K562 (cell line): ENCODE measurements around the gene TBC1D12. TPM values are rescaled to one million over a fixed set of nuclear protein-coding genes. Genes with fewer than 3 reads are reported as not detected.
A peak's percentile ranks its signal among the peaks of the same experiment; 100 is the strongest.

Source experiments
- CREB1 ChIP-seq, 2 experiments: sonication (generic) in 1 of 2; formaldehyde crosslinking in 1 of 2; IDR thresholded peaks; 2 replicates each; pipeline versions ENCODE4 v1.6.1 to v1.8.0; 2012 to 2022; ENCODE audit warnings: inconsistent platforms in 1 of 2, mild to moderate bottlenecking in 1 of 2, missing genetic modification reagents in 1 of 2, moderate library complexity in 1 of 2
- EP400 ChIP-seq: fragments of 450-650 bp; IDR thresholded peaks from 2 replicates; pipeline ENCODE4 v1.6.1; 2017; ENCODE audit warnings: antibody characterized with exemption, mild to moderate bottlenecking, moderate library complexity
- ETV1 ChIP-seq: fragments of 450-650 bp; conservative IDR thresholded peaks from 2 replicates; pipeline ENCODE4 v1.6.1; 2016; ENCODE audit warnings: missing genetic modification characterization, control low read depth, low read depth, missing compliant biosample characterization
- ETV5 ChIP-seq: sonication (generic); formaldehyde crosslinking; IDR thresholded peaks from 2 replicates; pipeline ENCODE4 v1.4.0; 2020; ENCODE audit warnings: low read depth, mild to moderate bottlenecking, missing genetic modification reagents
- FOXK1 ChIP-seq: sonication (generic); formaldehyde crosslinking; IDR thresholded peaks from 2 replicates; pipeline ENCODE4 v1.8.0; 2022; ENCODE audit warnings: missing genetic modification reagents, mild to moderate bottlenecking, borderline replicate concordance
- HDAC3 ChIP-seq: fragments of 450-650 bp; IDR thresholded peaks from 2 replicates; pipeline ENCODE4 v1.6.1; 2018; ENCODE audit warnings: borderline replicate concordance, mild to moderate bottlenecking, moderate library complexity; ENCODE audit not compliant: partially characterized antibody
- JUND ChIP-seq, 2 experiments: IDR thresholded peaks; 2 replicates in 1 of 2; 3 replicates in 1 of 2; pipeline ENCODE4 v1.6.1; 2011; ENCODE audit warnings: borderline replicate concordance in 2 of 2, low read depth in 2 of 2, low read length in 2 of 2, improper control_type of control experiment in 1 of 2, missing biosample characterization in 1 of 2, missing genetic modification characterization in 1 of 2, missing genetic modification reagents in 1 of 2
- KLF1 ChIP-seq: fragments of 450-650 bp; IDR thresholded peaks from 2 replicates; pipeline ENCODE4 v1.6.1; 2016; ENCODE audit warnings: missing genetic modification characterization, missing compliant biosample characterization
- KLF16 ChIP-seq: IDR thresholded peaks from 2 replicates; pipeline ENCODE4 v1.6.1; 2016; ENCODE audit warnings: antibody characterized with exemption
- MBD2 ChIP-seq: sonication (generic); IDR thresholded peaks from 2 replicates; pipeline ENCODE4 v1.6.1; 2016; ENCODE audit warnings: low read depth, borderline replicate concordance
- SMARCC2 ChIP-seq: fragments of 450-650 bp; IDR thresholded peaks from 2 replicates; pipeline ENCODE4 v1.6.1; 2017; ENCODE audit warnings: antibody characterized with exemption, moderate library complexity, mild to moderate bottlenecking, low read depth
- UBTF ChIP-seq, 2 experiments: IDR thresholded peaks; 2 replicates each; pipeline ENCODE4 v1.6.1; 2012; ENCODE audit warnings: improper control_type of control experiment in 2 of 2, low read depth in 2 of 2, low read length in 2 of 2, borderline replicate concordance in 1 of 2
- XRCC3 ChIP-seq: fragments of 450-650 bp; IDR thresholded peaks from 2 replicates; pipeline ENCODE4 v1.6.1; 2017; ENCODE audit warnings: mild to moderate bottlenecking, moderate library complexity
- ZC3H4 ChIP-seq: sonication (generic); formaldehyde crosslinking; IDR thresholded peaks from 2 replicates; pipeline ENCODE4 v1.9.0; 2021; ENCODE audit warnings: missing genetic modification reagents, borderline replicate concordance
- polyA plus RNA-seq, 8 experiments: library from polyadenylated mRNA; depleted of rRNA in 4 of 8; stranded (reverse) in 5 of 8; unstranded in 3 of 8; fragments of >200 nt; fragmentation: Nextera tagmentation in 2 of 8; fragmentation: Illumina TruSeq in 1 of 8; extraction: Ambion mirVana in 2 of 8; extraction: Trizol in 1 of 8; gene quantifications; 2 replicates each; pipeline versions ENCODE4 v1.2.1 to v1.2.3, GENCODE V29; 2011 to 2014; ENCODE audit warnings: inconsistent platforms in 1 of 8, missing spikeins in 1 of 8
- total RNA-seq, 7 experiments: library from RNA; depleted of rRNA in 6 of 7; stranded (reverse); fragments of >200 nt in 6 of 7; fragmentation: Illumina TruSeq in 2 of 7; extraction: Trizol in 2 of 7; gene quantifications; 2 replicates each; pipeline versions ENCODE4 v1.2.1 to v1.2.3, GENCODE V29; 2011 to 2021; ENCODE audit warnings: low replicate concordance in 1 of 7
- TF ChIP-seq, protein P1 (sequence below): fragments of 450-650 bp; IDR thresholded peaks from 2 replicates; pipeline ENCODE4 v1.6.1; 2018; ENCODE audit not compliant: partially characterized antibody
- TF ChIP-seq, protein P2 (sequence below): sonication (generic); formaldehyde crosslinking; IDR thresholded peaks from 2 replicates; pipeline ENCODE4 v1.8.1; 2023; ENCODE audit warnings: missing genetic modification reagents, mild to moderate bottlenecking, borderline replicate concordance

The TBC1D12 gene
- total and polyA plus RNA-seq, 9 of the 15 experiments (the other 6 are each of a cell fraction or from before 2014, with no cell fraction given): 2.1 to 6.7 (median 3.9) TPM

DNA sequence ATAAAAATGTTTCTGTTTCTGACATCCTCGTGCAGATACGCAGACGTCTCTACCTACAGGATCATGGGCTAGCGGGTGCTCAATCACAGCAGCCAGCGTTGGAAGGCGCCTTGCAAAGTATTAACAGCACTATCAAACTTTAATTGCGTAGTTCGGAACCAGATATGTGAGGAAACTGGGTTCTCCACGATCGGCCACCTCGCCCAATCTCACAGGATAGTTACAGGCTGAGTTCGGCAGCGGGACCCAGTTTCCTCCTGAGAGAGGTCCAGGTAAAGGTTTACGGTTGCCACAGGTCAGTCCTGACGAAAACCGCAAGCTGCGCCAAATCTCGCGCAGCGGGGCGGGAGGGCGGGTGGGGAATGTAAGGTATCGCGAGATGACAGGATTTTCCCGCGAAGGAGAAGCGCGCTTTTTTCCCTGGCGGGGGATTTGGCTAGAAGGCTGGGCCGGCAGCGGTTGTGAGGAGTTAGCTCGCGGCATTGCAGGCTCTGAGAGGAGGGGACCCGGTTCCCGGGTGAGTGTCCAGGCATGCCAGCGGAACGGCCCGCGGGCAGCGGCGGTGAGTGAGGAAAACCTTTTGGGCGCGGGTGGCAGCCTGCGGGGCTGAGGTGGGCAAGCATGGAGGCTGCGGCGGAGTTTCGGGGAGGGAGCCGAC is 143.2 kb downstream of the TBC1D12 start, which contains the start of gene HELLS (continued):
- TF ChIP-seq, protein P1, sequence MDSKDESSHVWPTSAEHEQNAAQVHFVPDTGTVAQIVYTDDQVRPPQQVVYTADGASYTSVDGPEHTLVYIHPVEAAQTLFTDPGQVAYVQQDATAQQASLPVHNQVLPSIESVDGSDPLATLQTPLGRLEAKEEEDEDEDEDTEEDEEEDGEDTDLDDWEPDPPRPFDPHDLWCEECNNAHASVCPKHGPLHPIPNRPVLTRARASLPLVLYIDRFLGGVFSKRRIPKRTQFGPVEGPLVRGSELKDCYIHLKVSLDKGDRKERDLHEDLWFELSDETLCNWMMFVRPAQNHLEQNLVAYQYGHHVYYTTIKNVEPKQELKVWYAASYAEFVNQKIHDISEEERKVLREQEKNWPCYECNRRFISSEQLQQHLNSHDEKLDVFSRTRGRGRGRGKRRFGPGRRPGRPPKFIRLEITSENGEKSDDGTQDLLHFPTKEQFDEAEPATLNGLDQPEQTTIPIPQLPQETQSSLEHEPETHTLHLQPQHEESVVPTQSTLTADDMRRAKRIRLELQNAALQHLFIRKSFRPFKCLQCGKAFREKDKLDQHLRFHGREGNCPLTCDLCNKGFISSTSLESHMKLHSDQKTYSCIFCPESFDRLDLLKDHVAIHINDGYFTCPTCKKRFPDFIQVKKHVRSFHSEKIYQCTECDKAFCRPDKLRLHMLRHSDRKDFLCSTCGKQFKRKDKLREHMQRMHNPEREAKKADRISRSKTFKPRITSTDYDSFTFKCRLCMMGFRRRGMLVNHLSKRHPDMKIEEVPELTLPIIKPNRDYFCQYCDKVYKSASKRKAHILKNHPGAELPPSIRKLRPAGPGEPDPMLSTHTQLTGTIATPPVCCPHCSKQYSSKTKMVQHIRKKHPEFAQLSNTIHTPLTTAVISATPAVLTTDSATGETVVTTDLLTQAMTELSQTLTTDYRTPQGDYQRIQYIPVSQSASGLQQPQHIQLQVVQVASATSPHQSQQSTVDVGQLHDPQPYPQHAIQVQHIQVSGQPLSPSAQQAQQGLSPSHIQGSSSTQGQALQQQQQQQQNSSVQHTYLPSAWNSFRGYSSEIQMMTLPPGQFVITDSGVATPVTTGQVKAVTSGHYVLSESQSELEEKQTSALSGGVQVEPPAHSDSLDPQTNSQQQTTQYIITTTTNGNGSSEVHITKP: no peak
- TF ChIP-seq HDAC3 (no peak), FOXK1 (CRISPR knock-in tag) (no peak), JUND (IDR thresholded peaks at IDR 0.05; ENCODE audit: borderline replicate concordance, low read depth, low read length) (no peak), JUND (tag; IDR thresholded peaks at IDR 0.05; ENCODE audit: borderline replicate concordance, low read depth, low read length) (no peak), SMARCC2 (no peak), KLF16 (no peak), ETV5 (CRISPR knock-in tag) (no peak), EP400 (peak; percentile 72), ZC3H4 (no peak), XRCC3 (no peak), KLF1 (tag) (no peak), ETV1 (tag) (no peak), UBTF (IDR thresholded peaks at IDR 0.05; ENCODE audit: borderline replicate concordance in 1 of 2, low read depth in 2 of 2, low read length in 2 of 2) (no peak), CREB1 (IDR thresholded peaks at IDR 0.05) (no peak), CREB1 (CRISPR knock-in tag; IDR thresholded peaks at IDR 0.05) (no peak), MBD2 (no peak)
- TF ChIP-seq, protein P2, sequence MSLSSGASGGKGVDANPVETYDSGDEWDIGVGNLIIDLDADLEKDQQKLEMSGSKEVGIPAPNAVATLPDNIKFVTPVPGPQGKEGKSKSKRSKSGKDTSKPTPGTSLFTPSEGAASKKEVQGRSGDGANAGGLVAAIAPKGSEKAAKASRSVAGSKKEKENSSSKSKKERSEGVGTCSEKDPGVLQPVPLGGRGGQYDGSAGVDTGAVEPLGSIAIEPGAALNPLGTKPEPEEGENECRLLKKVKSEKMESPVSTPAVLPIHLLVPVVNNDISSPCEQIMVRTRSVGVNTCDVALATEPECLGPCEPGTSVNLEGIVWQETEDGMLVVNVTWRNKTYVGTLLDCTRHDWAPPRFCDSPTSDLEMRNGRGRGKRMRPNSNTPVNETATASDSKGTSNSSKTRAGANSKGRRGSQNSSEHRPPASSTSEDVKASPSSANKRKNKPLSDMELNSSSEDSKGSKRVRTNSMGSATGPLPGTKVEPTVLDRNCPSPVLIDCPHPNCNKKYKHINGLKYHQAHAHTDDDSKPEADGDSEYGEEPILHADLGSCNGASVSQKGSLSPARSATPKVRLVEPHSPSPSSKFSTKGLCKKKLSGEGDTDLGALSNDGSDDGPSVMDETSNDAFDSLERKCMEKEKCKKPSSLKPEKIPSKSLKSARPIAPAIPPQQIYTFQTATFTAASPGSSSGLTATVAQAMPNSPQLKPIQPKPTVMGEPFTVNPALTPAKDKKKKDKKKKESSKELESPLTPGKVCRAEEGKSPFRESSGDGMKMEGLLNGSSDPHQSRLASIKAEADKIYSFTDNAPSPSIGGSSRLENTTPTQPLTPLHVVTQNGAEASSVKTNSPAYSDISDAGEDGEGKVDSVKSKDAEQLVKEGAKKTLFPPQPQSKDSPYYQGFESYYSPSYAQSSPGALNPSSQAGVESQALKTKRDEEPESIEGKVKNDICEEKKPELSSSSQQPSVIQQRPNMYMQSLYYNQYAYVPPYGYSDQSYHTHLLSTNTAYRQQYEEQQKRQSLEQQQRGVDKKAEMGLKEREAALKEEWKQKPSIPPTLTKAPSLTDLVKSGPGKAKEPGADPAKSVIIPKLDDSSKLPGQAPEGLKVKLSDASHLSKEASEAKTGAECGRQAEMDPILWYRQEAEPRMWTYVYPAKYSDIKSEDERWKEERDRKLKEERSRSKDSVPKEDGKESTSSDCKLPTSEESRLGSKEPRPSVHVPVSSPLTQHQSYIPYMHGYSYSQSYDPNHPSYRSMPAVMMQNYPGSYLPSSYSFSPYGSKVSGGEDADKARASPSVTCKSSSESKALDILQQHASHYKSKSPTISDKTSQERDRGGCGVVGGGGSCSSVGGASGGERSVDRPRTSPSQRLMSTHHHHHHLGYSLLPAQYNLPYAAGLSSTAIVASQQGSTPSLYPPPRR (CRISPR knock-in tag): no peak
